Stimulated activated CD4-positive, alpha-beta T cell treated with anti-CD3 and anti-CD28 coated beads, Interleukin-2, amount 100 ng/mL, for 4 hours (primary cell): ENCODE data around the gene GBA2.
A peak's percentile ranks its signal among the peaks of the same experiment; 100 is the strongest.

Experiments used
- DNase-seq: peaks from one replicate; pipeline ENCODE4 v3.0.0-alpha.2; 2020; ENCODE audit warnings: low read depth

The GBA2 gene

DNA sequence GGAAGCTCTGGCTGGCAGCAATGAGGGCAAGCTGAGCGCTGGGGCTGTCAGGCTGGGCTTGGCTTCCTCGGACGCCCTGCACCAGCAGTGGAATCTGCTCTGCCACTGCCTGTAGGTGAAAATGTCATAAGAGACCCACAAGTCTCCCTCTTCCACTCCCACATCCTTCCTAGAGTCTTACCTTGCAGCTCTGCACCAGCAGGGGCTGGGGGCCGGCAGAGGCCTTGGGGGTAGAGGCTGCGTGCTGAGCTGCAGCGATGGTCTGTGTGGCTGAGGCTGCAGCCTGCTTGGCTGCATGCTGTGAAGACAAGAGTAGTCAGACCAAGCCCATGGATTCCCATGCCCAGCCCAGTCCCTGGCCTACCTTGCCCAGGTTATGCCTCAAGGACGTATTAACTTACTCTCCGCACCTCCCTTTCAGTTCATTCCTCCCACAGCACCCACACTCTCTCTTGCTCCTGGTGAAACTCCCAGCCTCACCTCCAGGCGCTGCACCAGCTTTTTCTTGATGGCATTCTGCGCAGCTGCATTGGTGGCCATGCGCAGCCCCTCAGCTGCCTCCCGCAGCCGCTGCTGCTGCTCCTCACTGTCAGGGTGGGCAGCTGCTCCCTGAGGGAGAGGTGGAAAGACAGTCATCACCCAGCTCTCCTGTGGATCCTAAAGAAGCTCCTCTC is 34.3 kb downstream of the GBA2 start:
- DNase-seq: no peak

GRCh38 chr9:35714123-35714522 is 34.9 kb downstream of the GBA2 start:
- no peak for DNase-seq

- no peak for DNase-seq
Measured at GRCh38 chr9:35713578-35713977, 35.5 kb downstream of the GBA2 start.

GRCh38 chr9:35712762-35713400 is 36.1 kb downstream of the GBA2 start:
- no peak for DNase-seq

DNA sequence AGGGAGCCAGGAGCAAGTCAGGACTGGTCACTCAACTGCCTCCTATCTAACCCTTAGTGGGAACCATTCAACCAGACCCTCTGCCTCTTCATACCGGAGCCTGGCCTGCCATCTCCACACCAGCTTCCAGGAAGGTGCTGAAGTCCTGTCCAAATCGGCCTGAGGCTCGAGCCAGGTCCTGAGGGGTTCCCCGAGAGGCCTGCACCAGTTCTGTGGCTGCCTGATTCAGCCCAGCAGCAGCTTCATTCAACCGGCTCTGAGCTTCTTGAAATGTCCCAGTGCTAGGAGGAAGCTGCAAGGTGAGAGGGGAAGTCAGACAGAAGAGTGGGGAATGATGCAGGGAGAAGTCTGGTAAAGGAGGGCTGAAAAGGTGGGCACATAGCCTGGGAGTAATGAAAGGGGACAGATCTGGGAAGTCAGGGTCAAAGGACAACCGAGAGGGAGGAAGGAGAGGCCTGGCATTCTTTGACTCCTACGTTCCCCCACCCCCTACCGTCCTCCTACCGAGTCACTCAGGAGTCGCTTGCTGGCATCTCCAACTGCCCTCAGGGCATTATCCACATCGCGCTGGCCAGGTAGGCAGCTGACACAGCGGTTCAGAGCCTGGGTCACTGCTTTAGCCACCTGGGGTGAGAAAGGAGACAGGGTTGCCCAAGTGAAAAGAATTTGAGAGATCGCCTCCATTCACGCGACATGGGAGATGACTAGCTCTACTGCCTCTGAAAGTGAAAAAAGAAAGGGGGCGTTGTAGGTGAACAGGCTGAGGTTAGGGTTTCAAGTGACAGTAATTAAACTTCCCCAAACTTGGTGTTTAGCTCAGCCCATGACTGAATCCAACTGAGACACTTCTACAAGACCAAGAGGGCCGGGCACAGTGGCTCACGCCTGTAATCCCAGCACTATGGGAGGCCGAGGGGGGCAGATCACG is 37.3 kb downstream of the GBA2 start:
- DNase-seq: no peak

DNA sequence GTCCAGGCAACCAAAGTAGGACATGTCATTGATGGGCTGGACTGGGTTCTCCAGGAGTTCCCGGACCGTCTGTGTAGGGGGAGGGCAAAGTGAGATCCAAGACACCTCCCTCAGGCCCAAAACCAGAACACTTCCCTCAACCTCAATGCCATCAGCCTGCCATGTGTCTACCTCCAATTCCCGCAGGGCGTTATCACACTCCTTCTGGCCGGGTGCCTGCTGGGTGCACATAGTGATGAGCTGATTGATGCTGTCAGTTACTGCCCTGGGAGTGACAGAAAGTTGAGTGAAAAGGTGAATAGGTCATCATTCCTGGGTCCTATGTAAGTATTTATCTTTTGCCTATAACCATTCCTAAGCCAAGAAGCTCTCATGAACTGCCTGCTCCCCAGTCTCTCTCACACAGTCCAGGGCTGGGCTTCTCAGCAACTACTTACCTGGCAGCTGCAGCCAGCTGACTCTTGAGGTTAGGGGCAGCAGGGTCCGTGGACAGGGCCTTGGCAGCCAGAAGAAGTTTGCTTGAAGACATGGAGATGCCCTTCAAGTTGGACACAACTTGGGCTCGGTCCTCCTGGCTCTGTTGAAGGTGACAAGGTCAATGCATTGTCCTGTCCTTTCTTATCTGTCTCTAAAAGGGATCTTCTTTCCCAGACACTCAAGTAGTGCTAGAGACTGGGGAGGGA is 38.1 kb downstream of the GBA2 start:
- DNase-seq: no peak

DNA sequence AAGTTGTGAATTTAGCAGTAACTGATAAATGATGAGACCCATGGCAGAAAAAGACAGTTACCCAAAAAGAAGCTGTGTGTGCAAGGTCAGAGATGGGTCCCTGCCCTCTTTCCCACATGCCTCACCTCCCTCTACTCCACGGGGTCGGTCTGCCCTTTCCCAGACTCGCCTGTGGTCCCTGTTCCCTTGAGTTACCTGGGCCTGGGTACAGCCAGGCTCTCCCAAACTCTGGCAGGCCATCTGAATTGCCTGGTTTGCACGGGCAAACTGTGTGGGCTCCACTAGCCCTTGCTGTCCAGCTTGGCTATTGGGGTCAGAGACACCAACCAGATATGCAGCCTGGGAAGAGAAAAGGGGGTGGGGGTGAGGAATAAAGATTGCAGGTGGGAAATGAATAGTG is 40.9 kb downstream of the GBA2 start:
- DNase-seq: no peak

DNA sequence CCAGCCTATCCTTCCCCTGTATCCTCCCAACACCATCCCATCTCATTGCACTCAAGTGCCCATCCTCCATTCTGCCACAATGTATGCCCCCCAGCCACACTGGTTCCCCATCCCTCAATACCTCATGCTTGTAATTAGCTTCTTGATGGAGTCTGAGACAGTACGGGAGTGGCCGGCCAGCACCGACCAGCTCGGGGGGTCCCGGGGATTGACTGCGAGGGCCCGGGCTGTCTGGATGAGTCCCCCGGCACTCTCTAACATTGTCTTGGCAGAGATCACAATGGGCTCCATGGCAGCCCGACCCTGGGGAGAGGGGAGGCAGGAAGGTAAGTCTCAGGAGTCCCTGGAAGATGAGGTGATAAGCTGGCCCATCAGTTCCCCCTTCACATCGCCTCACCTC is 42.1 kb downstream of the GBA2 start:
- no peak for DNase-seq

DNA sequence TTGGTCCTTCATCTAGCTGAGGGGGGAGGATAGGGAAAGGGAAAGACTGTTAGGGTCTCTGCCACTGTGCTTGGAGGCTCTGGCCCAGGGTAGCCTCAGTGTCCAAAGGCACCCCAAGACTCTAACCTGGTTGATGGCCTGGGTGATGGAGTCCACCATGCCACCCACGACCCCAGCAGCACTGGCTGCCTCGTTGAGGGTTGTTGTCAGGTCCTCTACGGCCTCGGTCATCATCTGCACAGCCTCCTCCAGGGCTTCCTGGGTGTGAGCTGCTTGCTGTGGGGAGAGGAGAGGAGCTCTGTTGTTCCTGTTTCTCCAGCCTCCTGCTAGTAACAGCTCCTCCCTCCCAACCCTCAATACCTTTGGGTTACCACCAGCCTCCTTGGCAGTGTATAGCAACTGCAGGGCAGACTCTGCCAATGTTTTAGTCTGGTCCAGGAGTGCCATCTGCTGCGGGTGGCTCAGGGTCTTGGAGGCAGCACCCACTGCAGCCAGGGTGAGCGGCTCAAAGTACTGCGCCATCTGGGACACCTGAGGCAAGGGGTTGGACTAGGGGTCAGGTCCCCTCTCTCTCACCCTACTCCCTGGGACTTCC is 43.1 kb downstream of the GBA2 start:
- DNase-seq: no peak

DNA sequence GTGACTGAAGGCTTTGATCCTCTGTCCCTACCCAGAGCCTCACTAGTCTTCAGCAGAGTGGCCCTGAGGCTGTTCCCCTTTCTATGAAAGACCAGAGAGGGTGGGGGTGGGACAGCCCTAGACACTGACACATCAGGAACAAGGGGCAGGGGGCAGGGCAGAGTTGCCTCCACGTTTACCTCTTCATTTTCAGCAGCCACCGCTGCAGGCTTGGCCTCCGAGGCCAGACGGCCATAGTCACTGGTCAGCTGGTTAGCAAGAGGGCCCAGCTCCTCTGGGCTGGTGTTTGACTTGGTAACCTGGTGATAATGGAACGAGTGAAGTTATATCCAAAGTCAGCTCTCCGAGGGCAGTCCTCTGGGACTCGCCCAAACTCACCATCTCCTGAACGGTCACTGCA is 43.7 kb downstream of the GBA2 start:
- no peak for DNase-seq

- no peak for DNase-seq
Measured at GRCh38 chr9:35703906-35704672, 44.9 kb downstream of the GBA2 start.

DNA sequence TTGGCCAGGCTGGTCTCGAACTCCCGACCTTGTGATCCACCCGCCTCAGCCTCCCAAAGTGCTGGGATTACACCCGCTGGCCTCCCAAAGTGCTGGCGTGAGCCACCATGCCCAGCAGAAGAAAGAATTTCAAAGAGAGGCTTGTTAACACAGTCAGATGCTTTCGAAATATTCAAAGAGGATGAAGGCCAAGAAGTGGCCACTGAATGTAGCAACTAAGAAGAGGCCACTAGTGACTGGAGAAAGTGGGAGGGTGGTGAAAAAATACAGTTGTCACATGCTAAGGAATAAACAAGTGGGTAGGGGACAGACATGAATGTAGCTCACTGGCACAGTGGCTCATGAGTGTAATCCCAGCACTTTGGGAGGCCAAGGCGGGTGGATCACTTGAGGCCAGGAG is 46.3 kb downstream of the GBA2 start:
- DNase-seq: no peak

DNA sequence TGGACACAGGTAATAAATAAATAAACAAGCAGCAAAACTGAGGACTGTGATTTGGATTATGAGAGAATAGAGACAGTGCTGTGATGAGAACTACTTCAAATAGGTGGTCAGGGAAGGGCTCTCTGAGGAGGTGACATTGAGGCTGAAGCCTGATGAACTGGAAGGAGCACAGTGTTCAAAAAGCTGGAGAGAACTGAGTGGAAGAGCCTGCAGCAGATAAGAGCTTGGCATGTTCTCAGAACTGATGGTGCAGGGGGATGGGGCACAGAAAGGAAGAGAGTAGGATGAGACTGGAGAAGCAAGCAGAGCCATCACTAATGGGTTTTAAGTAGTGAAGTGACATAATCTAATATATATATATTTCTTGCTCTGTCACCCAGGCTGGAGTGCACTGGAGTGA is 48.1 kb downstream of the GBA2 start:
- DNase-seq: no peak

DNA sequence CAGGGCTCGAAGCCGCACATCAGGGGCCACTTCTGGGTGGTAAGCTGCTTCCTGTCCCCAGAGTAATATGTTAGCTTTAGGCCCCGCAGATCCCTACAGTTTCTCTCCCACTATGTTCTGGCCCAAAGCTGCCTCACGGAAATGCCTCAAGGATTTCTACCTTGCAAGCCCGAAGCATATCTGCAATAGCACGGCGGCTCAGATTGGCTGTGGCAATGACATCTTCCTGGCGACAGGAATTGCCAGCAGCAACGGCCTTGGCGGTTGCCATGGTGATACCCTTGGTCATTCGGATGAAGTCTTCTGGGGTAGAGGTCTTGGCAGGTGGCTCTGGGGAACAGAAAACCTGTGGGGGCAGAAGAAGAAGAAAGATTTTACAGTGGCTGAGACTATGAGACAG is 49.0 kb downstream of the GBA2 start:
- DNase-seq: no peak

DNA sequence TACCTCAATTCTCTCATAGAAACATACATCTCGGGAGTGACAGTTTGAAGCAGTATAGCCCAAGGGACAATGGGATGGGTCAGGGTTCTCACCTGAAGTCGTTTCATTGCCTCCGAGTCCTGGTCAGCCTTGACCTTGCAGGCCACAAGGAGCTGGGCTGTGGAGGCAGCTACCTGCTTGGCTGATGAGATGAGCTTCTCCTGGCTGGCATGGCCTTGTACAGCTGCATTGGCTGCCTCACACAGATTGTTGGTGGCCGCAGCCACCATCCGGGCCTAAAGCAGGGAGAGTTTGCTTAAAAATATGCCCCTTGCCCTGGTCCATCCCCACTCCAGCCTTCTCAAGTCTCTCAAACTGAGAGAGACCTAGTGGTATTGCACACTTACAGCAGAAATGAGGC is 50.8 kb downstream of the GBA2 start:
- DNase-seq: no peak

- no peak for DNase-seq
Measured at GRCh38 chr9:35697486-35697885, 51.5 kb downstream of the GBA2 start.

DNA sequence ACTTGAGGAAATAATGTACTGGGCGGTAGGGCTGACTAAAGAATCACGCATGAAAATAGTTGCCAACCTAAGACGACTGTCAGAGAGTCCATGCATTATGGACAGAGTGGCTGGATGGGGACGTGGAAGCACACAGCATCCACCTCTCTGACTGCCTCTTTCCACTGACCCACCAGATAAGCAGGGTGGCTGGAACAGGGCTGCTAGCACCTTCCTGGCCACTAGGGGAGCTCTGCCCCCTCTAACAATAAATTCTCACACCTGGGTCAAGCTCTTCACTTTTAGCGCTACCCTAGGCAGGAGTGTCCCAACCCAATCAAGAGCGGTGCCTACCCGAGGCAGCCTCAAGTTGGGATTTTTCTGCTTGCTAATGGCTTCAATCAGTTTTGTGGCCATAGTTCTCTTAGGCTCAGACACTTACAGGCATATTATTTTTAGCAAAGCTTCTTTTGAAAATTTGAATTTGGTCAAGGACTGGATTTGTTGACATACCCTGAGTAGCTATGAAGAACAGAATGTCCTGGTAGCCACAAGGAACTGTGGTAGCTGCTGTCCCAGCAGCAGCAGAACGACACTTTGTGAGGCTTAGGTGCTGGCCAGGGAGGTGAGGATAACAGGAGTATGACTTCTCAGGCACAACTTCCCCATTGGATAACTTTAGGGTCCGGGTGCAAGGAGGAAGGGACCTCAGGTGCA is 52.4 kb downstream of the GBA2 start:
- peak; percentile 24 for DNase-seq

DNA sequence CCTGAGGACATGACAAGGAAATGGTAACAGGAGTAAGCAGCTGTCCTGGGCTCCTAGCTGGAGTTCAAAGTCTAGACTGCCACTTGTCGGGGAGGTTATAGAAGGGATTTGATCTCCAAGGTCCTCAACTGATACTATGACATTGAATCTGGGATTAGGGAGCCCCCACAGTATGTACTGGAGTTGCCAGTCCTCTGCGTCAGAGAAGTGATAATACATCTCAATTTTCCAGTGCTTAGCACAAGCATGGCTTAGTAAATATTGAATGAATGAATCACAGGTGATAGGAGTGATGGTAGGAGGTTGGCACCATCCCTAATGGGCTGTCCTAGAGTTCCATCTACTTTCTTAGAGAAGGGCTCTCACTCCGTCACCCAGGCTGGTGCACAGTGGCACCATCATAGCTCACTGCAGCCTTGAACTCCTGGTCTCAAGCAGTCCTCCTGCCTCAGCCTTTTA is 53.1 kb downstream of the GBA2 start:
- no peak for DNase-seq

GRCh38 chr9:35691757-35692301 is 57.2 kb downstream of the GBA2 start:
- DNase-seq: no peak

DNA sequence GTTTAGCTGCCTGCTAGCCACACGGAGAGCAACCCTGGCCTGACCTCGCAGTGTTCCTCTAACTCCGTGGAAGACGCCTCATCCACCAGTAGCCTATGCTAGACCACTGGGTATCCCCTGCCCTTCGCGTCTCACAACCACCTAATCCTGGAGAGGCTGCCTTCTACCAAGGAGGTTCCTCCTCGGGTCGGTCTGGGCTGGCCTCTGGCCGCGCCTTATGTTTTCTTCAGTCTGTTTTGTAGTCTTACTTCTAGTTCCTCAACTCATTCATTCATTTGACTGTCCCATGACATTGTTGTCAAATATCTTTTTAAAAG is 57.7 kb downstream of the GBA2 start:
- DNase-seq: no peak
